GM18526 (cell line): ENCODE results near the gene STARD5.

Experiments
- POLR2A ChIP-seq: IDR thresholded peaks from 3 replicates; pipeline ENCODE4 v1.6.1; 2011; ENCODE audit not compliant: insufficient read length; ENCODE audit errors: extremely low read depth

Gene STARD5

GRCh38 chr15:81268340-81268739, 55.6 kb downstream of the STARD5 start:
- no peak for TF ChIP-seq POLR2A

- no peak for TF ChIP-seq POLR2A
Observed at GRCh38 chr15:81265944-81266775, 57.8 kb downstream of the STARD5 start.

- TF ChIP-seq POLR2A, result no peak
Observed at GRCh38 chr15:81265256-81265943, 58.5 kb downstream of the STARD5 start.

GRCh38 chr15:81264072-81264857, 59.7 kb downstream of the STARD5 start:
- no peak for TF ChIP-seq POLR2A

GRCh38 chr15:81263477-81263876, 60.5 kb downstream of the STARD5 start:
- TF ChIP-seq POLR2A, result no peak

GRCh38 chr15:81261172-81261811, 62.6 kb downstream of the STARD5 start:
- no peak for TF ChIP-seq POLR2A

GRCh38 chr15:81259760-81260298, 64.1 kb downstream of the STARD5 start:
- TF ChIP-seq POLR2A, result no peak
